HG03280 (cell line): Measurements from ENCODE around the gene STX12.
"Not testable (repeated sequence)": the region's sequence is repeated elsewhere in the genome, so short reads cannot be mapped to it uniquely, and the experiment has no call there.

Experiments
- ATAC-seq: cut with Tn5 transposase; IDR thresholded peaks from one replicate; pipeline ENCODE4 v1.9.1; 2021; ENCODE audit warnings: mild to moderate bottlenecking, moderate library complexity; ENCODE audit not compliant: unreplicated experiment

Gene STX12

GRCh38 chr1:27774654-27775053, 1.6 kb downstream of the STX12 start:
- ATAC-seq, result no peak

GRCh38 chr1:27775336-27775735, 2.3 kb downstream of the STX12 start:
- not testable (repeated sequence) for ATAC-seq

- ATAC-seq, result not testable (repeated sequence)
These were observed 3.3 kb downstream of the STX12 start for GRCh38 chr1:27776276-27776675.

- no peak for ATAC-seq
These were observed 5.0 kb downstream of the STX12 start for GRCh38 chr1:27778056-27778455.

- no peak for ATAC-seq
These were observed 6.1 kb downstream of the STX12 start for GRCh38 chr1:27779122-27779521.

GRCh38 chr1:27782950-27783349, 9.9 kb downstream of the STX12 start:
- ATAC-seq, result no peak

GRCh38 chr1:27784700-27785099, 11.7 kb downstream of the STX12 start:
- no peak for ATAC-seq

- ATAC-seq, result no peak
These were observed 12.9 kb downstream of the STX12 start for GRCh38 chr1:27785781-27786455.

- ATAC-seq, result no peak
These were observed 14.9 kb downstream of the STX12 start for GRCh38 chr1:27787895-27788294.

GRCh38 chr1:27789540-27790041, 16.6 kb downstream of the STX12 start:
- no peak for ATAC-seq

- ATAC-seq, result not testable (repeated sequence)
These were observed 17.3 kb downstream of the STX12 start for GRCh38 chr1:27790270-27790669.

GRCh38 chr1:27795601-27796000, 22.6 kb downstream of the STX12 start:
- no peak for ATAC-seq

- ATAC-seq, result no peak
These were observed 31.8 kb downstream of the STX12 start for GRCh38 chr1:27804791-27805190.

GRCh38 chr1:27806758-27807157, 33.7 kb downstream of the STX12 start:
- no peak for ATAC-seq

- no peak for ATAC-seq
These were observed 34.4 kb downstream of the STX12 start for GRCh38 chr1:27807385-27807784.

GRCh38 chr1:27808131-27808530, 35.1 kb downstream of the STX12 start:
- ATAC-seq, result not testable (repeated sequence)

- no peak for ATAC-seq
These were observed 36.9 kb downstream of the STX12 start for GRCh38 chr1:27809883-27810282.

- ATAC-seq, result no peak
These were observed 38.9 kb downstream of the STX12 start for GRCh38 chr1:27811741-27812500.

- no peak for ATAC-seq
These were observed 44.1 kb downstream of the STX12 start for GRCh38 chr1:27816921-27817630.

- no peak for ATAC-seq
These were observed 48.8 kb downstream of the STX12 start for GRCh38 chr1:27821761-27822315.

GRCh38 chr1:27823784-27824183, 50.8 kb downstream of the STX12 start:
- ATAC-seq, result no peak
